Measurements from ENCODE around the gene LAMC2.

The LAMC2 gene

DNA sequence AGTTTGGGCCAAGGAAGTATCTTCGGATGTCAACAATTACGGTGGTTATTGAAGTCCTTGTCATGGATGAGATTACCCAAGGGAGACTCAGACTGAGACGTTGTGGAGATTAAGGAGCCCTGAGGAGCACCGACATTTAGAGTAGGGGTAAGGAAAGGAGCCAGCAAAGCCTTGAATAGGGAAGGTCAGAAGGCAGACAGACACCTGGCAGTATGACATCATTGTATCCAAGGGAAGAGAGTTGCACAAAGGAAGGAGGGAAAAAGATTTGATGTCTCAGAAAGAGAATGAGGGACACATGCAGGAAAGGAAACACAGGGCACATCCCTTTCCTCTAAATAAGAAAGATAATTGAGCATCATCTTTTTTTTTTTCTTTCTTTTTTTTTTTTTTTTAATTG, 11.7 kb downstream of the LAMC2 start:
- H3K27ac ChIP-seq = no peak overlapping the region
- H3K4me3 ChIP-seq (ENCODE audit: low read depth, low read length) = no peak overlapping the region
- H3K27me3 ChIP-seq (ENCODE audit: insufficient read depth, low read depth, severe bottlenecking) = no peaks in the 10 kb centered on the region
- DNase-seq = no peak
- H3K9me3 ChIP-seq (ENCODE audit: severe bottlenecking) = no peaks in the 10 kb centered on the region
- TF ChIP-seq, protein P1, sequence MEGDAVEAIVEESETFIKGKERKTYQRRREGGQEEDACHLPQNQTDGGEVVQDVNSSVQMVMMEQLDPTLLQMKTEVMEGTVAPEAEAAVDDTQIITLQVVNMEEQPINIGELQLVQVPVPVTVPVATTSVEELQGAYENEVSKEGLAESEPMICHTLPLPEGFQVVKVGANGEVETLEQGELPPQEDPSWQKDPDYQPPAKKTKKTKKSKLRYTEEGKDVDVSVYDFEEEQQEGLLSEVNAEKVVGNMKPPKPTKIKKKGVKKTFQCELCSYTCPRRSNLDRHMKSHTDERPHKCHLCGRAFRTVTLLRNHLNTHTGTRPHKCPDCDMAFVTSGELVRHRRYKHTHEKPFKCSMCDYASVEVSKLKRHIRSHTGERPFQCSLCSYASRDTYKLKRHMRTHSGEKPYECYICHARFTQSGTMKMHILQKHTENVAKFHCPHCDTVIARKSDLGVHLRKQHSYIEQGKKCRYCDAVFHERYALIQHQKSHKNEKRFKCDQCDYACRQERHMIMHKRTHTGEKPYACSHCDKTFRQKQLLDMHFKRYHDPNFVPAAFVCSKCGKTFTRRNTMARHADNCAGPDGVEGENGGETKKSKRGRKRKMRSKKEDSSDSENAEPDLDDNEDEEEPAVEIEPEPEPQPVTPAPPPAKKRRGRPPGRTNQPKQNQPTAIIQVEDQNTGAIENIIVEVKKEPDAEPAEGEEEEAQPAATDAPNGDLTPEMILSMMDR (IDR thresholded peaks at IDR 0.05; ENCODE audit: low read depth, low read length) = no peak
- H3K36me3 ChIP-seq = no peaks in the 10 kb centered on the region

DNA sequence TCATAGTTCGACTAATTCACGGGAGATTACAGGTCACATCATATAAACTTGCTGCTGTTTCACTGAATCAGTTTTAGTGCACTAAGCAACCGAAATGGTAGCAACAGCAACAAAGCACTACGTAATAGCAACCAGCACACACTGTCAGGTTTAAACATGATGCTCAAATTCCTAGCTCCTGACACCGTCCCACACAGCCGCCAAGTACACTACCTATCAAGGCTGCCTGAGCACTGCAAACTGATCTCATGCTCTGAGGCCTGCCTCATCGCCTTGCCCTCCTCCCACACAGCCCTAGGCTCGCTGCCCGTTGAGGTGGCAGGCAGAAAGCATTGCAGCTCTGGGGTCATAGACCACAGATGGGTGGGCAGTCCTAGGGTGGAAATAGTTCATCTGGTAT, 12.4 kb downstream of the LAMC2 start:
- Histone ChIP-seq H3K27ac (no peak overlapping the region), H3K4me3 (ENCODE audit: low read depth, low read length) (no peak overlapping the region), H3K36me3 (no peaks in the 10 kb centered on the region), H3K9me3 (ENCODE audit: severe bottlenecking) (no peaks in the 10 kb centered on the region), H3K27me3 (ENCODE audit: insufficient read depth, low read depth, severe bottlenecking) (no peaks in the 10 kb centered on the region)
- DNase-seq = no peak
- TF ChIP-seq, protein P1 (IDR thresholded peaks at IDR 0.05; ENCODE audit: low read depth, low read length) = no peak

DNA sequence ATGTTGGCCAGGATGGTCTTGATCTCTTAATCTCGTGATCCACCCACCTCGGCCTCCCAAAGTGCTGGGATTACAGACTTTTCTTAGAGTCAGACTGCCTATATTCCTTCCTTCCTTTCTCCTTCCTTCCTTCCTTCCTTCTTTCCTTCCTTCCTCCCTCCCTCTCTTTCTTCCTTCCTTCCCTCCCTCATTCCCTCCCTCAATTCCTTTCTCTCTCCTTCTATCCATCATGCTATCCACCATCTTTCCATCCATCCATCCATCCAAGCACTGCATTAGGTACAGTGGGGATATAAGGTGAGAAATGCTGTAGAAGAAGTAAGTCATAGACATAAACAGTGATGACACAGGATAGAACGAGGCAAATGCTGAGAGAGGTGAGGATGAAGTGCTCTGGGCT, 13.2 kb downstream of the LAMC2 start:
- Histone ChIP-seq H3K36me3 (no peaks in the 10 kb centered on the region), H3K27me3 (ENCODE audit: insufficient read depth, low read depth, severe bottlenecking) (no peaks in the 10 kb centered on the region), H3K4me3 (ENCODE audit: low read depth, low read length) (no peak overlapping the region), H3K27ac (no peak overlapping the region), H3K9me3 (ENCODE audit: severe bottlenecking) (no peaks in the 10 kb centered on the region)
- no peak for DNase-seq
- TF ChIP-seq, protein P1 (IDR thresholded peaks at IDR 0.05; ENCODE audit: low read depth, low read length) = no peak

DNA sequence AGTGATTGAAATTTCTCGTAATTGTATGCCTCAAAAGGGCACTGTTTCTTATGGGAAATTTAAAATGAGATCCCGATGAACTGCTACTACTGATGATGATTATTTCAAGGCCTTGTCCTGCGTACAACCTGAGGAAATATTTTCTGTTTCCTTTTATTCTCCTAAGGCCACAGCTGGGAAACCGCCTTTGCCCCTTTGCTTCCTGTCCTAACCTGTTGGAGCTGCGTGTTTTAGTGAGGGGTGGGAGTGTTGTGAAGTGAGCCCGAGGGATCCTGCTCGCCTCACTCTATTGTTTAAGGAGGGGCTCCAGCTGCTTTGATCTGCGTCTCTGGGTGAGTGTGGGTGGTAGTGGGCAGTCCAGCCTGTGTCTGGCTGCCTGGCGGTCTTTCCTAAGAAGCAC, 14.4 kb downstream of the LAMC2 start:
- DNase-seq = no peak
- Histone ChIP-seq H3K9me3 (ENCODE audit: severe bottlenecking) (no peaks in the 10 kb centered on the region), H3K4me3 (ENCODE audit: low read depth, low read length) (no peak overlapping the region), H3K27me3 (ENCODE audit: insufficient read depth, low read depth, severe bottlenecking) (no peaks in the 10 kb centered on the region), H3K27ac (no peak overlapping the region), H3K36me3 (no peaks in the 10 kb centered on the region)
- TF ChIP-seq, protein P1 (IDR thresholded peaks at IDR 0.05; ENCODE audit: low read depth, low read length) = no peak

DNA sequence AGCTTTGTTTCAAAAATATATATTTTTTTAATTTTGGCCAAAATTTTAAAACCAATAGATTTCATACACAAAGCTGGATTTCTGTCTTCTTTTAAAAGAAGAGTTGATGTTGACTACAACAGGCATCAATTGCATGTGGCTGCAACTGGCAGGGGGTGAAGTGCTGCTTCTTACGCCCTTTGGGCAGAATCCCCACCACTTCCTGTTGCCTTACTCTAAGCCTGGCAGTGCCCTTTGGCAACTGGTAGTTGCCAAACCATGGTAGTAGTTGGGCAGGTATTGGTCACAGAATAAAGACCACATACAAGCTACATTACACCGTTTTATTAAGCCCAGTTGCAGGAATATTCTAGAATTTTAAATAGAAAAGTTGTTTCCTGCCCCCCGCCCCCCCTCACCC, 17.0 kb downstream of the LAMC2 start:
- H3K9me3 ChIP-seq (ENCODE audit: severe bottlenecking) = no peaks in the 10 kb centered on the region
- H3K27ac ChIP-seq = no peak overlapping the region
- no peak overlapping the region for H3K4me3 ChIP-seq (ENCODE audit: low read depth, low read length)
- no peak for DNase-seq
- TF ChIP-seq, protein P1 (IDR thresholded peaks at IDR 0.05; ENCODE audit: low read depth, low read length) = no peak
- no peaks in the 10 kb centered on the region for H3K36me3 ChIP-seq
- no peaks in the 10 kb centered on the region for H3K27me3 ChIP-seq (ENCODE audit: insufficient read depth, low read depth, severe bottlenecking)

DNA sequence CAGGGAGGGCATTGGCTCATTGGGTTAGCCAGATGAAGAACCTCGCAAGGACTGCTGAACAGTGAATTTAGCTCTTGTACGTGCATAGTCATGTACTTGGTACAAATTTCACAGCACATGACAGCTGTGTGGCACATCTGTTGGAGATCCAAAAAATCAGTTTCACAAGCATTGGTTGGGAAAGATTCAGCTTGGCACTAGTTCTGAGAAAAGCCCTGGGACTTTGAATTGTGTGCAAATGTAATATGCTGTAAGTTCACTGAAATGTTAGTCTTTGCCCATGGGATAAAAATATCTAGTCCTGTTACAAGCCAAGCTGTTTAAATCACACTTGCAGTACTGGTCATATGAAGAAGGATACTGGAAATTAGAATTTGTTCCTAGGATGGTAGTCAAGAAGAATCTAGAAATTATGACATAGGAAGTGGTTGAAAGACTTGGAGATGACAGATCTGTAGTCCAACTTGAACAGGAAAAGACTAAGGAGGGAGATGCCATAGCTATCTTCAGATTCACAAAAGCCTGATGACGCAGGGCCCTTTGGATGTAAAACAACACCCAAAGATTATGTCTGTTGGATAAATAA, 19.2 kb downstream of the LAMC2 start:
- no peaks in the 10 kb centered on the region for H3K9me3 ChIP-seq (ENCODE audit: severe bottlenecking)
- no peak overlapping the region for H3K4me3 ChIP-seq (ENCODE audit: low read depth, low read length)
- H3K27me3 ChIP-seq (ENCODE audit: insufficient read depth, low read depth, severe bottlenecking) = no peaks in the 10 kb centered on the region
- no peak for DNase-seq
- TF ChIP-seq, protein P1 (IDR thresholded peaks at IDR 0.05; ENCODE audit: low read depth, low read length) = no peak
- H3K36me3 ChIP-seq = no peaks in the 10 kb centered on the region
- H3K27ac ChIP-seq = no peak overlapping the region

Data from WERI-Rb-1 (cell line).